K562 (cell line): ENCODE results near the gene KRTAP16-1. TPM values are rescaled to one million over a fixed set of nuclear protein-coding genes. Genes with fewer than 3 reads are reported as not detected.

Experiments used
- ARID1B ChIP-seq: fragments of 450-650 bp; IDR thresholded peaks from 2 replicates; pipeline ENCODE4 v1.6.1; 2016; ENCODE audit warnings: antibody characterized with exemption, mild to moderate bottlenecking, inconsistent platforms
- BRCA1 ChIP-seq, 2 experiments: fragments of 450-650 bp in 1 of 2; sonication (generic) in 1 of 2; formaldehyde crosslinking in 1 of 2; IDR thresholded peaks; 2 replicates each; pipeline versions ENCODE4 v1.5.0 to v1.6.1; 2017 to 2020; ENCODE audit warnings: mild to moderate bottlenecking in 1 of 2, missing genetic modification reagents in 1 of 2
- EGR1 ChIP-seq: fragments of 450-650 bp; conservative IDR thresholded peaks from 2 replicates; pipeline ENCODE4 v1.6.1; 2017; ENCODE audit warnings: mild to moderate bottlenecking
- YBX1 ChIP-seq: fragments of 450-650 bp; IDR thresholded peaks from 2 replicates; pipeline ENCODE4 v1.7.1; 2016; ENCODE audit warnings: mild to moderate bottlenecking
- ZBTB1 ChIP-seq: sonication (generic); formaldehyde crosslinking; IDR thresholded peaks from 2 replicates; pipeline ENCODE4 v1.8.1; 2023; ENCODE audit warnings: missing genetic modification reagents, low read depth, mild to moderate bottlenecking, borderline replicate concordance
- polyA plus RNA-seq, 8 experiments: library from polyadenylated mRNA; depleted of rRNA in 4 of 8; stranded (reverse) in 5 of 8; unstranded in 3 of 8; fragments of >200 nt; fragmentation: Nextera tagmentation in 2 of 8; fragmentation: Illumina TruSeq in 1 of 8; extraction: Ambion mirVana in 2 of 8; extraction: Trizol in 1 of 8; gene quantifications; 2 replicates each; pipeline versions ENCODE4 v1.2.1 to v1.2.3, GENCODE V29; 2011 to 2014; ENCODE audit warnings: inconsistent platforms in 1 of 8, missing spikeins in 1 of 8
- total RNA-seq, 7 experiments: library from RNA; depleted of rRNA in 6 of 7; stranded (reverse); fragments of >200 nt in 6 of 7; fragmentation: Illumina TruSeq in 2 of 7; extraction: Trizol in 2 of 7; gene quantifications; 2 replicates each; pipeline versions ENCODE4 v1.2.1 to v1.2.3, GENCODE V29; 2011 to 2021; ENCODE audit warnings: low replicate concordance in 1 of 7
- TF ChIP-seq, protein P1 (sequence below): fragments of 450-650 bp; IDR thresholded peaks from 2 replicates; pipeline ENCODE4 v1.6.1; 2016; ENCODE audit warnings: low read depth

KRTAP16-1 gene
- total and polyA plus RNA-seq, 9 of the 15 experiments (the other 6 are each of a cell fraction or from before 2014, with no cell fraction given): not detected

GRCh38 chr17:41296846-41297245, 12.3 kb downstream of the KRTAP16-1 start (continued):
- TF ChIP-seq, protein P1, sequence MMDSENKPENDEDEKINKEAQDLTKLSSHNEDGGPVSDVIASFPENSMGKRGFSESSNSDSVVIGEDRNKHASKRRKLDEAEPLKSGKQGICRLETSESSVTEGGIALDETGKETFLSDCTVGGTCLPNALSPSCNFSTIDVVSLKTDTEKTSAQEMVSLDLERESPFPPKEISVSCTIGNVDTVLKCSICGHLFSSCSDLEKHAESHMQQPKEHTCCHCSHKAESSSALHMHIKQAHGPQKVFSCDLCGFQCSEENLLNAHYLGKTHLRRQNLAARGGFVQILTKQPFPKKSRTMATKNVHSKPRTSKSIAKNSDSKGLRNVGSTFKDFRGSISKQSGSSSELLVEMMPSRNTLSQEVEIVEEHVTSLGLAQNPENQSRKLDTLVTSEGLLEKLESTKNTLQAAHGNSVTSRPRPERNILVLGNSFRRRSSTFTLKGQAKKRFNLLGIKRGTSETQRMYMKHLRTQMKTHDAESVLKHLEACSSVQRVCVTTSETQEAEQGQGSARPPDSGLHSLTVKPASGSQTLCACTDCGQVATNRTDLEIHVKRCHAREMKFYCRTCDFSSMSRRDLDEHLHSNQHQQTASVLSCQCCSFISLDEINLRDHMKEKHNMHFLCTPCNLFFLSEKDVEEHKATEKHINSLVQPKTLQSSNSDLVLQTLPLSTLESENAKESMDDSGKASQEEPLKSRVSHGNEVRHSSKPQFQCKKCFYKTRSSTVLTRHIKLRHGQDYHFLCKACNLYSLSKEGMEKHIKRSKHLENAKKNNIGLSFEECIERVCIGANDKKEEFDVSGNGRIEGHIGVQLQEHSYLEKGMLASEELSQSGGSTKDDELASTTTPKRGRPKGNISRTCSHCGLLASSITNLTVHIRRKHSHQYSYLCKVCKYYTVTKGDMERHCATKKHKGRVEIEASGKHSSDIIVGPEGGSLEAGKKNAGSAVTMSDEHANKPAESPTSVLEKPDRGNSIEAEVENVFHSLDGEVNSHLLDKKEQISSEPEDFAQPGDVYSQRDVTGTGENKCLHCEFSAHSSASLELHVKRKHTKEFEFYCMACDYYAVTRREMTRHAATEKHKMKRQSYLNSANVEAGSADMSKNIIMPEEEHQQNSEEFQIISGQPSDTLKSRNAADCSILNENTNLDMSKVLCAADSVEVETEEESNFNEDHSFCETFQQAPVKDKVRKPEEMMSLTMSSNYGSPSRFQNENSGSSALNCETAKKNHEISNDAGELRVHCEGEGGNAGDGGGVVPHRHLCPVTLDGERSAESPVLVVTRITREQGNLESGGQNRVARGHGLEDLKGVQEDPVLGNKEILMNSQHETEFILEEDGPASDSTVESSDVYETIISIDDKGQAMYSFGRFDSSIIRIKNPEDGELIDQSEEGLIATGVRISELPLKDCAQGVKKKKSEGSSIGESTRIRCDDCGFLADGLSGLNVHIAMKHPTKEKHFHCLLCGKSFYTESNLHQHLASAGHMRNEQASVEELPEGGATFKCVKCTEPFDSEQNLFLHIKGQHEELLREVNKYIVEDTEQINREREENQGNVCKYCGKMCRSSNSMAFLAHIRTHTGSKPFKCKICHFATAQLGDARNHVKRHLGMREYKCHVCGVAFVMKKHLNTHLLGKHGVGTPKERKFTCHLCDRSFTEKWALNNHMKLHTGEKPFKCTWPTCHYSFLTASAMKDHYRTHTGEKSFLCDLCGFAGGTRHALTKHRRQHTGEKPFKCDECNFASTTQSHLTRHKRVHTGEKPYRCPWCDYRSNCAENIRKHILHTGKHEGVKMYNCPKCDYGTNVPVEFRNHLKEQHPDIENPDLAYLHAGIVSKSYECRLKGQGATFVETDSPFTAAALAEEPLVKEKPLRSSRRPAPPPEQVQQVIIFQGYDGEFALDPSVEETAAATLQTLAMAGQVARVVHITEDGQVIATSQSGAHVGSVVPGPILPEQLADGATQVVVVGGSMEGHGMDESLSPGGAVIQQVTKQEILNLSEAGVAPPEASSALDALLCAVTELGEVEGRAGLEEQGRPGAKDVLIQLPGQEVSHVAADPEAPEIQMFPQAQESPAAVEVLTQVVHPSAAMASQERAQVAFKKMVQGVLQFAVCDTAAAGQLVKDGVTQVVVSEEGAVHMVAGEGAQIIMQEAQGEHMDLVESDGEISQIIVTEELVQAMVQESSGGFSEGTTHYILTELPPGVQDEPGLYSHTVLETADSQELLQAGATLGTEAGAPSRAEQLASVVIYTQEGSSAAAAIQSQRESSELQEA: no peak
- TF ChIP-seq YBX1 (no peak), EGR1 (no peak), BRCA1 (IDR thresholded peaks at IDR 0.05) (no peak), BRCA1 (CRISPR knock-in tag; IDR thresholded peaks at IDR 0.05) (no peak), ARID1B (no peak), ZBTB1 (CRISPR knock-in tag) (no peak)
- TF ChIP-seq, all 486 proteins: peak for 0
